Measurements from ENCODE around the gene GTF2F1.
"Not testable (repeated sequence)": the region's sequence is repeated elsewhere in the genome, so short reads cannot be mapped to it uniquely, and the experiment has no call there.

The GTF2F1 gene

DNA sequence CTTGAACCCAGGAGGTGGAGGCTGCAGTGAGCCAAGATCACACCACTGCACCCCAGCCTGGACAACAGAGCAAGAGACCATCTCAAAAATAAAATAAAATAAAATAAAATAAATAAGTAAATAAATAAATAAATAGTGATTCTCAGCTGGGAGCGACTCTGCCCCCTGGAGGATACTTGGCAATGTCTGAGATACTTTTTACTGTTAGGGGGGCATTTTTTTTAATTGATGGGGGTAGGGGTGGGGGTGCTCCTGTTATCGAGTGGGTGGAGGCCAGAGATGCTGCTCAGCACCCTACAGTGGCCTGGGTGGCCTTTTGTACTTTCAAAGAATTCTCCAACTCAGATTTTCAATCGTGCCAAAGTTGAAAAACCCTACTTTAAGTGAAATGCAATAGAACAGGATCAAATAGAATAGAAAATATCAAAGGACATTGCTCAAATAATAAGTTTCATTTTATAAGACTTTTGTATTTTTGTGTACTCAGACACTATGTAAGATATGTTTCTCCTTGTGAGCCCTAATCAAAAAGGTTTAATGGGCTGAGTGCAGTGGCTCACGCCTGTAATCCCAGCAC lies 38.8 kb downstream of the GTF2F1 start:
- DNase-seq: peak in 1 of 2 donors; percentile 16

DNA sequence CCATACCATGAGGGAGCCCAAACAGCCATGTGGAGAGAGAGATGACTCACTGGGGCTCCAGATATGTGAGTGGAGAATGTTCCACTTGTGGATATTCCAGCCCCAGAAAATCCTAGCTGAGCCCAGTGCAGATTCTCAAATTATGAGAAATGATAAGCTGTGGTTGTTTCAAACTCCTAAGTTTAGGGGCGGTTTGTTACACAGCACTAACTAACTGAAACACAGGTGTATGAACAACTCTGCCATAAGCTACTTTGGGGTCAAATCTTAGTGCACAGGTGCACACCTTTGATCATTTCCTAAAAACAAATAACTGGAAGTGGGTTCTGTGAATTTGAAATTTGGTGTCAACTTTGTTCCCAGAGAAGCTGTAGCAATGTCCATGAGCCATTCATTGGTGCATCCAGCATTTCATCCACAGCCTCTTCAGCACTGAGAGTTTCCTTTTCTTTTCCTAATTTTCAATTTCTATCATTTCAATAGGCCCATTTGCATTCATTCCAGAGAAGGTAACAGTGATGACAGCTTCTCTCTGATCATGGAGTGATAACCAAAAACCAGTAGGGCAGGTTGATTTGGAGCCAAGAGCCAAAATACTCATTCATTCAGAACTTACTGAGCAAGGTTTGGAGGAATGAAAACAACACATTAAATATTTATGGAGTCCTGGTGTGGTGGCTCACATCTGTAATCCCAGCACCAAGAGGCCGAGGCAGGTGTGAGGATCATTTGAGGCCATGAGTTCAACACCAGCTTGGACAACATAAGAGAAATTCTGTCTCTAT lies 40.4 kb downstream of the GTF2F1 start:
- no peak for DNase-seq

DNA sequence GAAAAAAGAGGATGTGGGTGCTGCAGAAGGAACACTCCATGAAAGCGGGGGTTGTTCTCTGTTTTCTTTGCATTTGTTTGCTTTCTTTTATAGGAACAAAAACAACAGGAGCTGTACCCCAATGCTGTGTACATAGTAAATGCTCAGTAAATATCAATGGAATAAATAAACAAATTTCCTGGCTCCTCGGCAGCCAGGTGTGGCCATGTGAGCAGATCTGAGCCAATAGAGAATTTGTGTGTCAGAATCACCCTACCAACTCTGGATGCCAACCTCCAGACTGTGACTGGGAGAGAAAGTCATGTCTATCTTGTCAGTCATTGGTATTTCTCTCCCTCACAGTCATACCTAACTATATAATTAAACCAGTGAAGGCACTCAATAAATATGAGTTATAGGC lies 42.3 kb downstream of the GTF2F1 start:
- no peak for DNase-seq

DNA sequence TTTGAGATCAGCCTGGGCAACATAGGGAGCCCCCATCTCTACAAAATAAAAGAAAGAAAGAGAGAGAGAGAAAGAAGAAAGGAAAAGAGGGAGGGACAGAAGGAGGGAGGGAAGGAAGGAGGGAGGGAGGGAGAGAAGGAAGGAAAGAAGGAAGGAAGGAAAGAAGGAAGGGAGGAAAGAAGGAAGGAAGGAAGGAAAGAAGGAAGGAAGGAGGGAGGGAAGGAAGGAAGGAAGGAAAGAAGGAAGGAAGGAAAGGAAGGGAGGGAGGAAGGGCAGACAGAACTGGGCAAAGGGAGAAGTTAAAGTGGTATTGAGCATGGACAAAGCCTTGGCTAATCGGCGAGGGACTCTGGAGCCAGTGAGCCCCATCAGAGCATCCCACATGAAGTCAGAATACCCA lies 43.7 kb downstream of the GTF2F1 start:
- DNase-seq: not testable (repeated sequence)

DNA sequence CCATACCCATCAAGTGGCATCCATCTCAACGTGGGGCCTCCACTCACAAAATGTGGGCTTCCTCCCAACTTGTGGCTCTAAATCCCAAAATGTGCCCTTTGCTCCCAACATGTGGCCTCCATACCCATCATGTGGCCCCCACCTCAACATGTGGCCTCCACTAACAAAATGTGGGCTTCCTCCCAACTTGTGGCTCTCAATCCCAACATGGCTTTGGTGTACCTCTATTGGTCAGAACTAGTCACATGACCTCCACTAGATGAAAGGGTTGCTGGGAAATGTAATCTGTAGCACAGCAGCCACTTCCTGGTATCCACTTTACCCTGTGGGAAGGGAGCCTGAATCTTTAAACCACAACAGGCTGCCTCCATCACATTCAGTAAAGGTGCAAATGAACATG lies 49.5 kb downstream of the GTF2F1 start:
- no peak for DNase-seq

DNA sequence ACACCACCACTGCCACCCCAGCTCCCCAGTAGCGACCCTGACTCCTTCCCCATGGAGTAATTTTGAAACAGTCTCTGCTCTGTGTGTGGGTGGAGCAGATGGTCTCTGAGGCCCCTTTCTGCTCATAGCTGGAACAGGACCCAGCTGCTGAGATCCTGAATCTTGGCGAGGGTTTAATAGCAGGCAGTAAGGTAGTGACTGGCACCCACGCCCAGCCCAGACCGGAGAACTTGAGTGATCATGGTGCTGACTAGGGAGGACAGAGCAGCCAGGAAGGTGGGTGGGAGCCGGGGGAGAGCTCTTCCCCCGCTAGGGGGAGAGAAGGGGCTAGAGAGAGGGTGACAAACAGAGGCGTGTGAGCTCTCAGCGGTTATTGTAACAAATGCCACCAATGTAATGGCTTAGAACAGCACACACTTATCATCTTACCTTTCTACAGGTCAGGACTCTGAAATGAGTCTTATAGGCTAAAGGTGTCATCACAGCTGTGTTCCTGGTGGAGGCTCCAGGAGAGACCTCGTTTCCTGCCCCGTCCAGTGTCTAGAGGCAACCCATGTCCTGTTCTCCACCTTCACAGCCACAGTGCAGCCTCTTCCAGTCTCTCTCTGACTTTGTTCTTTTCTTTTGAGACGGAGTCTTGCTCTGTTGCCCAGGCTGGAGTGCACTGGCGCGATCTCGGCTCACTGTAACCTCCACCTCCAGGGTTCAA lies 52.3 kb downstream of the GTF2F1 start:
- DNase-seq: no peak

DNA sequence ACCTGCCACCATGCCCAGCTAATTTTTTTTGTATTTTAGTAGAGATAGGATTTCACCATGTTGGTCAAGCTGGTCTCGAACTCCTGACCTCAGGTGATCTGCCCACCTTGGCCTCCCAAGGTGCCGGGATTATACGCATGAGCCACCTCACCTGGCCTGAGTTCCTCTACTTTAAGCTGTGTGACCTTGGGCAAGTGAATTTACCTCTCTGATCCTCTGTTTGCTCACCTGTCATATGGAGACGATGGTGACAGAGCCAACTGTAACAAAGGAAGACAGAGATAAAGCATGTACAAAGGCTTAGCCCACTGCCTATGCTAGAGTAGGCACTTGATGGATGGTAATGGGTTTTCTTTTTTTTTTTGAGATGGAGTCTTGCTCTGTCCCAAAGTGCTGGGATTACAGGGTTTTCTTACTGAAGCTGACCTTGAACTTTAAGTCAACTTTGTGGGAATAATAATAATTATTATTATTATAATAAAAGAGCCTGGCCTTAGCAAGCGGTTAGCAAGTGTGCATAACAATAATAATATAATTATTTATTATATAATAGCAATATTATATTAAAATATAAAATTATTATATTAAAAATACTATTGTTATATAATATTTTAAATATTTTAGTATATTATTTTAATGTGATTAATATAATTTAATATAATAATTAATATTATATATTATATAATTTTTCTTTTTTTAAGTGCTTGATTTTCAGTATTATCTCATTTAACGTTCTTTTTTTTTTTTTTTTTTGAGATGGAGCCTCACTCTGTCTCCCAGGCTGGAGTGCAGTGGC lies 58.3 kb downstream of the GTF2F1 start:
- no peak for DNase-seq

DNA sequence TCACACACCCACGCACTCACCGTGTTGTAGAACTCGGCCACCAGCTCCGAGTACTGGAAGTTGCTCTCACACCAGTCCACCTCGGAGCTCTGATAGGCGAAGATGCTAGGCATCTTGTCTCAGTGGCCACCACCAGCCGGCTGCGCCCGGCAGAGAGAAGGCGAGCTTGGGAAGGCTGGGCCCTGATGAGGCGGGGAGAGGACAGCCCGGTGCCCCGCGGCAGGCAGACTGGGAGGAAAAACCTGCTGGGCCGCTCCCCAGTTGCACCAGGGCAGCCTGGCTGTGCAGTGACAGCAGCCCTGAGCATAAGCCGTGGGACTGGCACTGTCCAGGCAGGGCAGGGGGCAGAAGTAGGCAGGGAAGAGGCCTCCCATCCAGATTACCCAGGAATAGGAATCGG lies 59.5 kb downstream of the GTF2F1 start, which contains the start of gene ACER1:
Gene ACER1 (minus strand): TSS at position 174 of the 400 bp plus-strand sequence. CDS start 61 bp downstream, at position 113.
- DNase-seq: no peak

All from inflammatory macrophage (primary cell).